LNCaP clone FGC (cell line): ENCODE measurements around the gene RB1.

ENCODE experiments used
- DNase-seq: peaks from one replicate; pipeline ENCODE4 v3.0.0-alpha.2; 2011; ENCODE audit warnings: low read depth
- H3K4me3 ChIP-seq: 2 replicates; pipeline ENCODE4 v1.5.1; 2011; ENCODE audit warnings: mild to moderate bottlenecking, low read depth, low read length, control low read depth
- CTCF ChIP-seq: IDR thresholded peaks from 2 replicates; pipeline ENCODE4 v1.5.1; 2012; ENCODE audit warnings: mild to moderate bottlenecking; ENCODE audit not compliant: control insufficient read depth, insufficient read depth; ENCODE audit errors: extremely low read depth

Gene RB1

GRCh38 chr13:48370815-48371214 is 67.3 kb downstream of the RB1 start:
- no peak overlapping the region for H3K4me3 ChIP-seq
- TF ChIP-seq CTCF: no peak
- no peak for DNase-seq

- no peak overlapping the region for H3K4me3 ChIP-seq
- TF ChIP-seq CTCF: no peak
- no peak for DNase-seq
These were observed 74.3 kb downstream of the RB1 start for GRCh38 chr13:48377857-48378256.

GRCh38 chr13:48380581-48380980 is 77.0 kb downstream of the RB1 start:
- H3K4me3 ChIP-seq: no peak overlapping the region
- TF ChIP-seq CTCF: no peak
- no peak for DNase-seq

GRCh38 chr13:48383384-48383783 is 79.8 kb downstream of the RB1 start:
- no peak for TF ChIP-seq CTCF
- H3K4me3 ChIP-seq: no peak overlapping the region
- no peak for DNase-seq

- TF ChIP-seq CTCF: no peak
- H3K4me3 ChIP-seq: no peak overlapping the region
- no peak for DNase-seq
These were observed 83.3 kb downstream of the RB1 start for GRCh38 chr13:48386816-48387215.

GRCh38 chr13:48391257-48391656 is 87.7 kb downstream of the RB1 start:
- no peak for TF ChIP-seq CTCF

GRCh38 chr13:48393030-48393697 is 89.6 kb downstream of the RB1 start:
- DNase-seq: no peak

More at GRCh38 chr13:48391257-48391656, 87.7 kb downstream of the RB1 start:
- peak; percentile 72 for DNase-seq
- no peak overlapping the region for H3K4me3 ChIP-seq

More at GRCh38 chr13:48393030-48393697, 89.6 kb downstream of the RB1 start:
- TF ChIP-seq CTCF: no peak
- no peak overlapping the region for H3K4me3 ChIP-seq
